ENCODE results near the gene NAGPA.

DNA sequence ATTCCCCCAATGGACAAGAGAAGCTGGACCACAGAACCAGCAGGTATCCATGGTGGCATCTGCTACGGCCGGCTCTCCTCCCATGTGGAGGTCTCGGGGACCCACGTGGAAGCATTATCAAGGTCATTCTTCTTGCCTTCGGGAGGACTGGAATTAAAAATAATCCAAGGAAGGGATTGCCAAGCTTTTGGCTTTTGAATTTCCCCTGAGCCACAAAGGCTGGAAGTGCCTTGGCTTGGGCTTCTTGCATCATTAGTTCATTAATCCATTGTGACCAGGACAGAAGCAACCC, 16.1 kb downstream of the NAGPA start:
- TF ChIP-seq, protein P1, sequence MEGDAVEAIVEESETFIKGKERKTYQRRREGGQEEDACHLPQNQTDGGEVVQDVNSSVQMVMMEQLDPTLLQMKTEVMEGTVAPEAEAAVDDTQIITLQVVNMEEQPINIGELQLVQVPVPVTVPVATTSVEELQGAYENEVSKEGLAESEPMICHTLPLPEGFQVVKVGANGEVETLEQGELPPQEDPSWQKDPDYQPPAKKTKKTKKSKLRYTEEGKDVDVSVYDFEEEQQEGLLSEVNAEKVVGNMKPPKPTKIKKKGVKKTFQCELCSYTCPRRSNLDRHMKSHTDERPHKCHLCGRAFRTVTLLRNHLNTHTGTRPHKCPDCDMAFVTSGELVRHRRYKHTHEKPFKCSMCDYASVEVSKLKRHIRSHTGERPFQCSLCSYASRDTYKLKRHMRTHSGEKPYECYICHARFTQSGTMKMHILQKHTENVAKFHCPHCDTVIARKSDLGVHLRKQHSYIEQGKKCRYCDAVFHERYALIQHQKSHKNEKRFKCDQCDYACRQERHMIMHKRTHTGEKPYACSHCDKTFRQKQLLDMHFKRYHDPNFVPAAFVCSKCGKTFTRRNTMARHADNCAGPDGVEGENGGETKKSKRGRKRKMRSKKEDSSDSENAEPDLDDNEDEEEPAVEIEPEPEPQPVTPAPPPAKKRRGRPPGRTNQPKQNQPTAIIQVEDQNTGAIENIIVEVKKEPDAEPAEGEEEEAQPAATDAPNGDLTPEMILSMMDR (IDR thresholded peaks at IDR 0.05; ENCODE audit: insufficient read depth, low read length): no peak
- no peak for TF ChIP-seq POLR2AphosphoS5 (IDR thresholded peaks at IDR 0.05; ENCODE audit: low read depth)
